Keratinocyte (primary cell): ENCODE results near the gene MYO1D. TPM values are rescaled to one million over a fixed set of nuclear protein-coding genes. Genes with fewer than 3 reads are reported as not detected.
A peak's percentile ranks its signal among the peaks of the same experiment; 100 is the strongest.

Source experiments
- DNase-seq: peaks from one replicate; pipeline ENCODE4 v3.0.0-alpha.2; 2011; ENCODE audit warnings: low read depth, missing footprints, low spot score
- FAIRE-seq: peaks from 2 replicates; lab custom pipeline; 2011; peaks lifted over from hg19 to GRCh38; lab: Jason Lieb, UNC
- H2AFZ ChIP-seq: 2 replicates; pipeline ENCODE4 v1.6.0; 2012; ENCODE audit warnings: low read length, control low read depth, inconsistent platforms; ENCODE audit not compliant: control insufficient read depth
- H3K27ac ChIP-seq: 2 replicates; pipeline ENCODE4 v1.5.1; 2011; ENCODE audit warnings: low read length; ENCODE audit not compliant: control insufficient read depth, insufficient read depth
- H3K27me3 ChIP-seq: 3 replicates; pipeline ENCODE4 v1.6.0; 2011; ENCODE audit warnings: low read length; ENCODE audit not compliant: control insufficient read depth, insufficient read depth; ENCODE audit errors: extremely low read depth
- H3K36me3 ChIP-seq, 2 experiments: 2 replicates in 1 of 2; 3 replicates in 1 of 2; pipeline ENCODE4 v1.5.1; 2011; ENCODE audit warnings: low read length in 2 of 2, mild to moderate bottlenecking in 1 of 2; ENCODE audit not compliant: control insufficient read depth in 2 of 2, insufficient read depth in 2 of 2; ENCODE audit errors: extremely low read depth in 1 of 2
- H3K4me1 ChIP-seq: 3 replicates; pipeline ENCODE4 v1.5.1; 2011; ENCODE audit warnings: low read length; ENCODE audit not compliant: control insufficient read depth, insufficient read depth; ENCODE audit errors: extremely low read depth
- H3K4me2 ChIP-seq: 3 replicates; pipeline ENCODE4 v1.6.0; 2011; ENCODE audit warnings: low read depth, low read length; ENCODE audit not compliant: control insufficient read depth, insufficient read depth; ENCODE audit errors: extremely low read depth
- H3K4me3 ChIP-seq, 3 experiments: fragments of 200-600 bp in 1 of 3; sonication (generic) in 1 of 3; 2 replicates in 2 of 3; 3 replicates in 1 of 3; pipeline ENCODE4 v1.5.1; 2011 to 2016; ENCODE audit warnings: low read length in 3 of 3, mild to moderate bottlenecking in 3 of 3, control low read depth in 2 of 3, inconsistent platforms in 1 of 3, low read depth in 1 of 3, mixed read lengths in 1 of 3, mixed run types in 1 of 3, moderate library complexity in 1 of 3; ENCODE audit not compliant: control insufficient read depth in 2 of 3, insufficient read depth in 2 of 3; ENCODE audit errors: extremely low read depth in 1 of 3
- H3K79me2 ChIP-seq: 2 replicates; pipeline ENCODE4 v1.6.0; 2012; ENCODE audit warnings: low read length; ENCODE audit not compliant: control insufficient read depth, insufficient read depth
- H3K9ac ChIP-seq: 3 replicates; pipeline ENCODE4 v1.6.0; 2011; ENCODE audit warnings: low read length; ENCODE audit not compliant: control insufficient read depth, insufficient read depth; ENCODE audit errors: extremely low read depth
- H3K9me1 ChIP-seq: 3 replicates; pipeline ENCODE4 v1.6.0; 2011; ENCODE audit warnings: low read length; ENCODE audit not compliant: control insufficient read depth, insufficient read depth; ENCODE audit errors: extremely low read depth
- H3K9me3 ChIP-seq: 2 replicates; pipeline ENCODE4 v1.5.1; 2012; ENCODE audit warnings: low read depth, low read length; ENCODE audit not compliant: control insufficient read depth
- H4K20me1 ChIP-seq: 3 replicates; pipeline ENCODE4 v1.6.0; 2011; ENCODE audit warnings: low read length; ENCODE audit not compliant: control insufficient read depth, insufficient read depth; ENCODE audit errors: extremely low read depth
- CTCF ChIP-seq, 3 experiments: IDR thresholded peaks in 1 of 3; conservative IDR thresholded peaks in 1 of 3; optimal IDR thresholded peaks in 1 of 3; 2 replicates in 2 of 3; 3 replicates in 1 of 3; pipeline versions ENCODE3 to v1.5.1; 2011; ENCODE audit warnings: low read length in 3 of 3, mild to moderate bottlenecking in 3 of 3, moderate library complexity in 2 of 3, control low read depth in 1 of 3, inconsistent platforms in 1 of 3; ENCODE audit not compliant: insufficient read depth in 2 of 3; ENCODE audit errors: extremely low read depth in 1 of 3
- EZH2 ChIP-seq: IDR thresholded peaks from one replicate; pipeline ENCODE4 v1.6.1; 2012; ENCODE audit warnings: inconsistent platforms, mild to moderate bottlenecking, low read length, moderate library complexity
- dilution Hi-C: fragments of 300-500 bp; cut with MboI; formaldehyde crosslinking; loops from one replicate; pipeline ENCODE4 v1.7.0; 2020; ENCODE audit warnings: low sequenced_read_pairs; ENCODE audit not compliant: extremely low pct_ligation_motif_present
- polyA plus RNA-seq, 5 experiments: library from polyadenylated mRNA; depleted of rRNA in 3 of 5; stranded (reverse) in 3 of 5; stranded (forward) in 1 of 5; unstranded in 1 of 5; fragments of >200 nt; gene quantifications; 1 replicate in 1 of 5; 2 replicates in 3 of 5; 3 replicates in 1 of 5; pipeline versions ENCODE4 v1.2.1 to v1.2.3, GENCODE V29; 2011 to 2012; ENCODE audit warnings: missing spikeins in 2 of 5, low read depth in 1 of 5, low replicate concordance in 1 of 5

MYO1D gene
- polyA plus RNA-seq, 1 donor (not counting 4 experiments of a cell fraction or from before 2014, with no cell fraction given): 33.7 TPM

GRCh38 chr17:32514606-32515005, 362.3 kb downstream of the MYO1D start:
- Histone ChIP-seq H3K9me3 (no peaks in the 10 kb centered on the region), H4K20me1 (no peaks in the 10 kb centered on the region), H2AFZ (no peak overlapping the region), H3K4me2 (no peak overlapping the region), H3K9ac (no peak overlapping the region), H3K9me1 (no peaks in the 10 kb centered on the region), H3K79me2 (no peaks in the 10 kb centered on the region), H3K27ac (no peak overlapping the region), H3K4me1 (peaks cover 6% of the 10 kb centered on the region), H3K27me3 (no peaks in the 10 kb centered on the region), H3K36me3 (no peaks in the 10 kb centered on the region), H3K4me3 (no peak overlapping the region)
- peak; percentile 9 for FAIRE-seq
- dilution Hi-C loops: no loop called here
- DNase-seq: no peak
- no peak for TF ChIP-seq EZH2
- TF ChIP-seq CTCF (optimal IDR thresholded peaks at IDR 0.05 in 1 of 3, IDR thresholded peaks at IDR 0.05 in 1 of 3, conservative IDR thresholded peaks at IDR 0.05 in 1 of 3; ENCODE audit: extremely low read depth in 1 of 3, insufficient read depth in 2 of 3, low read length in 3 of 3): no peak

GRCh38 chr17:32513579-32513978, 363.3 kb downstream of the MYO1D start:
- no peak overlapping the region for H3K9ac ChIP-seq
- H3K9me1 ChIP-seq: no peaks in the 10 kb centered on the region
- no peak overlapping the region for H3K27ac ChIP-seq
- H3K79me2 ChIP-seq: no peaks in the 10 kb centered on the region
- DNase-seq (no peak), FAIRE-seq (no peak)
- no peak overlapping the region for H2AFZ ChIP-seq
- no peak overlapping the region for H3K4me2 ChIP-seq
- no peak overlapping the region for H3K4me3 ChIP-seq
- no peaks in the 10 kb centered on the region for H3K27me3 ChIP-seq
- no peaks in the 10 kb centered on the region for H4K20me1 ChIP-seq
- TF ChIP-seq EZH2 (no peak), CTCF (optimal IDR thresholded peaks at IDR 0.05 in 1 of 3, IDR thresholded peaks at IDR 0.05 in 1 of 3, conservative IDR thresholded peaks at IDR 0.05 in 1 of 3; ENCODE audit: extremely low read depth in 1 of 3, insufficient read depth in 2 of 3, low read length in 3 of 3) (no peak)
- no peaks in the 10 kb centered on the region for H3K9me3 ChIP-seq
- dilution Hi-C loops: no loop called here
- no peaks in the 10 kb centered on the region for H3K36me3 ChIP-seq
- H3K4me1 ChIP-seq: peaks cover under 1% of the 10 kb centered on the region
